H1 (cell line): ENCODE measurements around the gene COQ9. TPM values are rescaled to one million over a fixed set of nuclear protein-coding genes. Genes with fewer than 3 reads are reported as not detected.

ENCODE experiments used
- CTCF ChIA-PET: fragments of 300-600 bp; sonication (Branson Sonifier 250); formaldehyde crosslinking; loops from one replicate; lab custom pipeline; 2021; ENCODE audit not compliant: partially characterized antibody; lab: Charles Lee
- POLR2A ChIA-PET: fragments of 300-600 bp; sonication (Branson Sonifier 250); formaldehyde crosslinking; loops from one replicate; lab custom pipeline; 2021; ENCODE audit warnings: inconsistent platforms; ENCODE audit not compliant: partially characterized antibody; lab: Charles Lee
- DNase-seq, 2 experiments: peaks; one replicate each; pipeline versions ENCODE4 v3.0.0 to v3.0.0-alpha.2; 2010 to 2022; ENCODE audit warnings: low spot score in 2 of 2, low read depth in 1 of 2, mixed read lengths in 1 of 2
- FAIRE-seq: peaks from 2 replicates; lab custom pipeline; 2011; peaks lifted over from hg19 to GRCh38; lab: Jason Lieb, UNC
- H2AFZ ChIP-seq: 2 replicates; pipeline ENCODE4 v1.8.1; 2012; ENCODE audit warnings: low read length, inconsistent platforms
- H2AK5ac ChIP-seq: 2 replicates; pipeline ENCODE4 v1.6.1; 2013; ENCODE audit warnings: low read depth, low read length
- H2BK120ac ChIP-seq: replicated peaks from 2 replicates; pipeline ENCODE3; 2013; ENCODE audit warnings: low read depth, low read length, inconsistent platforms
- H2BK12ac ChIP-seq: 2 replicates; pipeline ENCODE4 v1.6.1; 2013; ENCODE audit warnings: low read depth, low read length
- H2BK15ac ChIP-seq: 2 replicates; pipeline ENCODE4 v1.6.1; 2013; ENCODE audit warnings: low read length
- H2BK20ac ChIP-seq: 2 replicates; pipeline ENCODE4 v1.6.1; 2013; ENCODE audit warnings: low read length
- H2BK5ac ChIP-seq: 2 replicates; pipeline ENCODE4 v1.6.1; 2013; ENCODE audit warnings: low read depth, low read length
- H3K14ac ChIP-seq: 2 replicates; pipeline ENCODE4 v1.6.1; 2013; ENCODE audit warnings: inconsistent platforms; ENCODE audit not compliant: insufficient read length
- H3K18ac ChIP-seq: 2 replicates; pipeline ENCODE4 v1.6.1; 2013; ENCODE audit warnings: low read length; ENCODE audit errors: extremely low read depth
- H3K23ac ChIP-seq: 2 replicates; pipeline ENCODE4 v1.6.1; 2013; ENCODE audit warnings: inconsistent platforms; ENCODE audit not compliant: insufficient read length
- H3K23me2 ChIP-seq: 2 replicates; pipeline ENCODE4 v1.6.1; 2013; ENCODE audit warnings: low read depth, low read length
- H3K27ac ChIP-seq: 2 replicates; pipeline ENCODE4 v1.6.1; 2011; ENCODE audit warnings: low read depth, low read length, inconsistent platforms
- H3K27me3 ChIP-seq, 4 experiments: replicated peaks in 1 of 4; 1 replicate in 1 of 4; 2 replicates in 3 of 4; pipeline versions ENCODE4 v1.6.1 to v1.8.1; 2011 to 2013; ENCODE audit warnings: low read length in 3 of 4, mild to moderate bottlenecking in 3 of 4, inconsistent platforms in 2 of 4, mixed read lengths in 2 of 4, moderate library complexity in 1 of 4; ENCODE audit not compliant: control insufficient read depth in 3 of 4, insufficient read depth in 3 of 4; ENCODE audit errors: extremely low read depth in 1 of 4
- H3K36me3 ChIP-seq, 4 experiments: 2 replicates each; pipeline versions ENCODE4 v1.6.1 to v1.8.1; 2011 to 2013; ENCODE audit warnings: mild to moderate bottlenecking in 4 of 4, low read length in 3 of 4, moderate library complexity in 2 of 4, control low read depth in 1 of 4, inconsistent platforms in 1 of 4; ENCODE audit not compliant: insufficient read depth in 4 of 4, control insufficient read depth in 2 of 4
- H3K4ac ChIP-seq: replicated peaks from 2 replicates; pipeline ENCODE3; 2013; ENCODE audit warnings: low read length, low read depth, mixed read lengths, inconsistent platforms; ENCODE audit not compliant: insufficient read length
- H3K4me1 ChIP-seq, 4 experiments: replicated peaks in 1 of 4; 1 replicate in 1 of 4; 2 replicates in 3 of 4; pipeline versions ENCODE4 v1.6.1 to v1.8.1; 2011 to 2013; ENCODE audit warnings: low read length in 3 of 4, inconsistent platforms in 2 of 4, mixed read lengths in 1 of 4; ENCODE audit not compliant: insufficient read depth in 4 of 4, control insufficient read depth in 3 of 4
- H3K4me2 ChIP-seq, 2 experiments: 2 replicates each; pipeline versions ENCODE4 v1.6.1 to v1.8.1; 2011 to 2013; ENCODE audit warnings: low read depth in 2 of 2, low read length in 2 of 2, control low read depth in 1 of 2, inconsistent platforms in 1 of 2, mild to moderate bottlenecking in 1 of 2; ENCODE audit not compliant: insufficient read depth in 1 of 2
- H3K4me3 ChIP-seq, 4 experiments: fragments of 200-600, 300-600 bp in 1 of 4; sonication (generic), shearing (Covaris generic), sonication (Bioruptor Twin) in 1 of 4; 2 replicates each; pipeline versions ENCODE4 v1.5.1 to v1.8.1; 2011 to 2016; ENCODE audit warnings: low read length in 4 of 4, low read depth in 3 of 4, control low read depth in 2 of 4, inconsistent platforms in 2 of 4, mild to moderate bottlenecking in 2 of 4, mixed read lengths in 1 of 4, moderate library complexity in 1 of 4; ENCODE audit not compliant: insufficient read depth in 2 of 4; ENCODE audit errors: extremely low read depth in 1 of 4
- H3K56ac ChIP-seq: replicated peaks from 2 replicates; pipeline ENCODE3; 2013; ENCODE audit warnings: low read depth, mild to moderate bottlenecking, mixed read lengths, low read length, inconsistent platforms; ENCODE audit not compliant: insufficient read length
- H3K79me1 ChIP-seq: 2 replicates; pipeline ENCODE4 v1.6.1; 2013; ENCODE audit warnings: low read depth, low read length, control low read depth
- H3K79me2 ChIP-seq, 2 experiments: 2 replicates each; pipeline versions ENCODE4 v1.6.1 to v1.8.1; 2012 to 2013; ENCODE audit warnings: low read length in 2 of 2, mild to moderate bottlenecking in 2 of 2, inconsistent platforms in 1 of 2; ENCODE audit not compliant: insufficient read depth in 2 of 2, control insufficient read depth in 1 of 2
- H3K9ac ChIP-seq, 4 experiments: replicated peaks in 1 of 4; 1 replicate in 1 of 4; 2 replicates in 3 of 4; pipeline versions ENCODE4 v1.6.1 to v1.8.1; 2011 to 2013; ENCODE audit warnings: low read depth in 3 of 4, low read length in 3 of 4, control low read depth in 2 of 4, mild to moderate bottlenecking in 2 of 4, moderate library complexity in 2 of 4, inconsistent platforms in 1 of 4; ENCODE audit errors: extremely low read depth in 1 of 4
- H3K9me3 ChIP-seq, 2 experiments: 2 replicates each; pipeline versions ENCODE4 v1.6.1 to v1.8.1; 2012 to 2013; ENCODE audit warnings: mild to moderate bottlenecking in 2 of 2, moderate library complexity in 2 of 2, control low read depth in 1 of 2, inconsistent platforms in 1 of 2, low read depth in 1 of 2, low read length in 1 of 2, mixed read lengths in 1 of 2; ENCODE audit not compliant: insufficient read depth in 2 of 2
- H4K20me1 ChIP-seq, 2 experiments: replicated peaks in 1 of 2; 2 replicates each; pipeline versions ENCODE3 to v1.8.1; 2011 to 2013; ENCODE audit warnings: inconsistent platforms in 2 of 2, low read length in 2 of 2, mild to moderate bottlenecking in 1 of 2; ENCODE audit not compliant: insufficient read depth in 2 of 2, control insufficient read depth in 1 of 2
- H4K5ac ChIP-seq: 2 replicates; pipeline ENCODE4 v1.6.1; 2013; ENCODE audit warnings: low read length, low read depth, mixed read lengths, inconsistent platforms; ENCODE audit not compliant: insufficient read length
- H4K8ac ChIP-seq: 2 replicates; pipeline ENCODE4 v1.8.0; 2013; ENCODE audit warnings: mild to moderate bottlenecking, moderate library complexity, low read length, inconsistent platforms; ENCODE audit not compliant: insufficient read depth; ENCODE audit errors: extremely low read depth
- H4K91ac ChIP-seq: replicated peaks from 2 replicates; pipeline ENCODE3; 2013; ENCODE audit warnings: low read length, mixed read lengths, inconsistent platforms; ENCODE audit not compliant: insufficient read length
- BACH1 ChIP-seq: IDR thresholded peaks from 2 replicates; pipeline ENCODE4 v1.6.1; 2012; ENCODE audit warnings: low read length, improper control_type of control experiment
- CBX5 ChIP-seq: fragments of 300-800, 300-1000 bp; sonication (generic); IDR thresholded peaks from 2 replicates; pipeline ENCODE4 v1.7.1; 2016; ENCODE audit warnings: antibody characterized with exemption, low read length, low read depth
- CEBPB ChIP-seq: IDR thresholded peaks from 2 replicates; pipeline ENCODE4 v1.6.1; 2012; ENCODE audit warnings: low read depth, low read length
- E2F6 ChIP-seq: IDR thresholded peaks from 2 replicates; pipeline ENCODE4 v1.6.1; 2012; ENCODE audit warnings: inconsistent platforms
- EZH2 ChIP-seq: fragments of 200-600 bp; sonication (generic); IDR thresholded peaks from 2 replicates; pipeline ENCODE4 v1.7.1; 2012; ENCODE audit warnings: low read depth, mild to moderate bottlenecking, moderate library complexity, low read length, inconsistent platforms; ENCODE audit not compliant: severe bottlenecking
- GABPA ChIP-seq: IDR thresholded peaks from 2 replicates; pipeline ENCODE4 v1.6.1; 2011; ENCODE audit warnings: mild to moderate bottlenecking, low read length, moderate library complexity, borderline replicate concordance; ENCODE audit not compliant: insufficient read depth
- JUN ChIP-seq: IDR thresholded peaks from 2 replicates; pipeline ENCODE4 v1.6.1; 2011; ENCODE audit warnings: low read depth, mild to moderate bottlenecking, improper control_type of control experiment, low read length
- NRF1 ChIP-seq: IDR thresholded peaks from 2 replicates; pipeline ENCODE4 v1.6.1; 2011; ENCODE audit warnings: mild to moderate bottlenecking, low read depth, low read length, improper control_type of control experiment
- RBBP5 ChIP-seq: IDR thresholded peaks from 2 replicates; pipeline ENCODE4 v1.7.1; 2012; ENCODE audit warnings: low read depth, mild to moderate bottlenecking, inconsistent platforms, low read length, moderate library complexity, borderline replicate concordance
- RXRA ChIP-seq: IDR thresholded peaks from 2 replicates; pipeline ENCODE4 v1.6.1; 2011; ENCODE audit warnings: low read depth, mild to moderate bottlenecking, low read length, moderate library complexity; ENCODE audit not compliant: insufficient read depth
- SP4 ChIP-seq: IDR thresholded peaks from 2 replicates; pipeline ENCODE4 v1.6.1; 2012; ENCODE audit warnings: low read length, inconsistent platforms
- SRF ChIP-seq: IDR thresholded peaks from 2 replicates; pipeline ENCODE4 v1.6.1; 2011; ENCODE audit warnings: mild to moderate bottlenecking, low read depth, low read length, moderate library complexity
- TCF12 ChIP-seq: IDR thresholded peaks from 2 replicates; pipeline ENCODE4 v1.6.1; 2011; ENCODE audit warnings: low read depth, mild to moderate bottlenecking, low read length
- ZNF274 ChIP-seq: IDR thresholded peaks from 2 replicates; pipeline ENCODE4 v1.7.0; 2012; ENCODE audit warnings: low read length, borderline replicate concordance; ENCODE audit errors: extremely low read depth
- whole genome bisulfite sequencing, 2 experiments: shearing (Covaris generic) in 1 of 2; methylation state at CpG; one replicate each; pipeline versions ENCODE4 v1.1.6 to v1.1.7; 2013 to 2015; ENCODE audit warnings: low lambda C conversion rate in 2 of 2, mixed read lengths in 2 of 2, inconsistent platforms in 1 of 2, low coverage in 1 of 2, missing lambda C conversion rate in 1 of 2; ENCODE audit not compliant: insufficient replicate concordance in 2 of 2, insufficient coverage in 1 of 2, insufficient read length in 1 of 2; ENCODE audit errors: extremely low coverage in 1 of 2, missing lambda C conversion rate in 1 of 2; 5-methylcytosine and 5-hydroxymethylcytosine counted together
- polyA plus RNA-seq, 7 experiments: library from polyadenylated mRNA; depleted of rRNA in 3 of 7; stranded (reverse) in 5 of 7; unstranded in 2 of 7; fragments of >200 nt in 5 of 7; fragments of 200-250 nt in 2 of 7; gene quantifications; 1 replicate in 5 of 7; 2 replicates in 1 of 7; 4 replicates in 1 of 7; pipeline versions ENCODE4 v1.2.1 to v1.2.3, GENCODE V29; 2011 to 2013; ENCODE audit warnings: missing spikeins in 2 of 7, mixed read lengths in 2 of 7
- total RNA-seq: library from RNA; stranded (reverse); fragmentation: NEBNext Ultra II Directional; extraction: Animal tissue kit (Norgen Biotek cat#: 25700); gene quantifications from 2 replicates; pipeline ENCODE4 v1.2.1, GENCODE V29; 2021

COQ9 gene
- total and polyA plus RNA-seq, 2 of the 8 experiments (the other 6 are each of a cell fraction or from before 2014, with no cell fraction given) = 33.3 to 60.3 TPM

GRCh38 chr16:57424583-57424982, 22.7 kb upstream of the COQ9 start:
- H3K79me2 ChIP-seq = no peaks in the 10 kb centered on the region
- TF ChIP-seq E2F6 (no peak), BACH1 (no peak), CBX5 (no peak), GABPA (no peak), SP4 (no peak), TCF12 (no peak), SRF (no peak), RBBP5 (no peak), CEBPB (no peak), EZH2 (no peak), ZNF274 (no peak), NRF1 (no peak), RXRA (no peak), JUN (no peak)
- no peak overlapping the region for H3K14ac ChIP-seq
- H3K23me2 ChIP-seq = no peaks in the 10 kb centered on the region
- H2BK120ac ChIP-seq = no peak overlapping the region
- ChIA-PET POLR2A (interaction anchor here (0.7 to 1.7 kb wide), 3 partner anchors 9 to 50 kb away, joined by 3 to 4 read pairs (median 4); no protein-coding TSS in a partner anchor), CTCF (interaction anchor here (0.7 to 19.2 kb wide), 7 partner anchors 8 to 477 kb away, joined by 3 to 513 read pairs (median 3); partner anchors contain the start of gene POLR2C)
- H3K79me1 ChIP-seq = no peaks in the 10 kb centered on the region
- H4K20me1 ChIP-seq = peaks cover 0 to 2% of the 10 kb centered on the region in 2 experiments
- no peak overlapping the region for H2AK5ac ChIP-seq
- H3K9ac ChIP-seq = no peak overlapping the region
- H2BK5ac ChIP-seq = no peak overlapping the region
- H3K36me3 ChIP-seq = peaks cover 6 to 18% (median 12%) of the 10 kb centered on the region in 4 experiments; a peak in 6 of 8 replicates
- no peak overlapping the region for H3K4ac ChIP-seq
- no peaks in the 10 kb centered on the region for H3K4me1 ChIP-seq
- no peak overlapping the region for H4K8ac ChIP-seq
- H3K4me3 ChIP-seq = no peak overlapping the region
- H3K9me3 ChIP-seq = no peaks in the 10 kb centered on the region
- no peak overlapping the region for H4K91ac ChIP-seq
- no peak overlapping the region for H2BK20ac ChIP-seq
- no peaks in the 10 kb centered on the region for H3K27me3 ChIP-seq
- DNase-seq = no peak
- H3K56ac ChIP-seq = no peak overlapping the region
- no peak for FAIRE-seq
- H3K4me2 ChIP-seq = no peak overlapping the region
- WGBS, 2 experiments = 81% methylated on average over 3 of the region's 3 CpGs; no CpG with 5 or more reads in 1 of the 2 experiments
- H3K18ac ChIP-seq = no peak overlapping the region
- no peak overlapping the region for H3K27ac ChIP-seq
- H2BK12ac ChIP-seq = no peak overlapping the region
- H4K5ac ChIP-seq = no peak overlapping the region
- H2AFZ ChIP-seq = no peak overlapping the region
- H3K23ac ChIP-seq = no peak overlapping the region
- H2BK15ac ChIP-seq = no peak overlapping the region
